ENCODE data around the gene DFFB.
"Not testable (repeated sequence)": the region's sequence is repeated elsewhere in the genome, so short reads cannot be mapped to it uniquely, and the experiment has no call there.

- TF ChIP-seq CTCF (conservative IDR thresholded peaks at IDR 0.05); ZFX (IDR thresholded peaks at IDR 0.05): not testable (repeated sequence)
Observed at GRCh38 chr1:3810149-3810761, 47.0 kb upstream of the DFFB start.

Data from C4-2B (cell line).